Uterus (tissue), 4 donors: ENCODE data around the gene EFCAB13. TPM values are rescaled to one million over a fixed set of nuclear protein-coding genes. Genes with fewer than 3 reads are reported as not detected.

Experiments
- DNase-seq, 2 donors: peaks; one replicate each; pipeline ENCODE4 v3.0.0-alpha.2; 2019 to 2020
- H3K27ac ChIP-seq, 2 donors: fragments of 200-600 bp; sonication (generic); 1 replicate in 1 of 2; 2 replicates in 1 of 2; pipeline ENCODE4 v1.5.1; 2016 to 2018
- H3K27me3 ChIP-seq, 2 donors: fragments of 200-600 bp; sonication (generic); one replicate each; pipeline ENCODE4 v1.5.1; 2018 to 2019; ENCODE audit warnings: control low read depth in 1 of 2
- H3K36me3 ChIP-seq, 2 donors: fragments of 200-600 bp; sonication (generic); one replicate each; pipeline ENCODE4 v1.5.1; 2019; ENCODE audit warnings: control low read depth in 1 of 2
- H3K4me1 ChIP-seq, 2 donors: fragments of 200-600 bp; sonication (generic); one replicate each; pipeline ENCODE4 v1.5.1; 2018 to 2019; ENCODE audit warnings: control low read depth in 1 of 2
- H3K4me3 ChIP-seq, 2 donors: fragments of 200-600 bp; sonication (generic); 1 replicate in 1 of 2; 2 replicates in 1 of 2; pipeline ENCODE4 v1.5.1; 2018 to 2019; ENCODE audit warnings: mild to moderate bottlenecking in 1 of 2
- H3K9me3 ChIP-seq, 2 donors: fragments of 200-600 bp; sonication (generic); one replicate each; pipeline ENCODE4 v1.5.1; 2019; ENCODE audit warnings: control low read depth in 1 of 2
- POLR2A ChIP-seq, 2 donors: fragments of 450-650 bp; IDR thresholded peaks; one replicate each; pipeline ENCODE4 v1.6.1; 2016; ENCODE audit warnings: antibody characterized with exemption in 2 of 2, mild to moderate bottlenecking in 1 of 2, moderate library complexity in 1 of 2
- intact Hi-C: fragments of 100-400 bp; cut with DNase I; formaldehyde crosslinking; loops from one replicate; pipeline ENCODE4 v1.15.1; 2023; ENCODE audit warnings: low total_unique reads
- total RNA-seq, 4 donors: library from RNA; depleted of rRNA in 3 of 4; stranded (reverse); fragments of >200 nt in 3 of 4; gene quantifications; one replicate each; pipeline versions ENCODE4 v1.1.0 to v1.2.4, GENCODE V29; 2014 to 2023
- TF ChIP-seq, protein P1 (sequence below), 4 experiments: fragments of 200-600 bp in 2 of 4; fragments of 450-650 bp in 2 of 4; sonication (generic) in 2 of 4; IDR thresholded peaks; one replicate each; pipeline ENCODE4 v1.5.1; 2016 to 2019; ENCODE audit warnings: antibody characterized with exemption in 4 of 4, mild to moderate bottlenecking in 2 of 4, moderate library complexity in 1 of 4
- donor health status: DM: yes; HTN: yes; CAD: no.

Gene EFCAB13
- total RNA-seq, 4 donors from 2014 or later: 9.2 to 22.8 (median 14.5) TPM

GRCh38 chr17:47335101-47335936 lies 11.6 kb downstream of the EFCAB13 start:
- no peaks in the 10 kb centered on the region for H3K27me3 ChIP-seq
- DNase-seq: no peak
- no peak overlapping the region for H3K4me3 ChIP-seq
- H3K9me3 ChIP-seq: no peaks in the 10 kb centered on the region
- intact Hi-C loops: no loop called here
- peaks cover 0 to 6% of the 10 kb centered on the region in 2 donors for H3K36me3 ChIP-seq
- H3K4me1 ChIP-seq: no peaks in the 10 kb centered on the region
- no peak overlapping the region for H3K27ac ChIP-seq
- TF ChIP-seq POLR2A (IDR thresholded peaks at IDR 0.05): no peak
- TF ChIP-seq, protein P1, sequence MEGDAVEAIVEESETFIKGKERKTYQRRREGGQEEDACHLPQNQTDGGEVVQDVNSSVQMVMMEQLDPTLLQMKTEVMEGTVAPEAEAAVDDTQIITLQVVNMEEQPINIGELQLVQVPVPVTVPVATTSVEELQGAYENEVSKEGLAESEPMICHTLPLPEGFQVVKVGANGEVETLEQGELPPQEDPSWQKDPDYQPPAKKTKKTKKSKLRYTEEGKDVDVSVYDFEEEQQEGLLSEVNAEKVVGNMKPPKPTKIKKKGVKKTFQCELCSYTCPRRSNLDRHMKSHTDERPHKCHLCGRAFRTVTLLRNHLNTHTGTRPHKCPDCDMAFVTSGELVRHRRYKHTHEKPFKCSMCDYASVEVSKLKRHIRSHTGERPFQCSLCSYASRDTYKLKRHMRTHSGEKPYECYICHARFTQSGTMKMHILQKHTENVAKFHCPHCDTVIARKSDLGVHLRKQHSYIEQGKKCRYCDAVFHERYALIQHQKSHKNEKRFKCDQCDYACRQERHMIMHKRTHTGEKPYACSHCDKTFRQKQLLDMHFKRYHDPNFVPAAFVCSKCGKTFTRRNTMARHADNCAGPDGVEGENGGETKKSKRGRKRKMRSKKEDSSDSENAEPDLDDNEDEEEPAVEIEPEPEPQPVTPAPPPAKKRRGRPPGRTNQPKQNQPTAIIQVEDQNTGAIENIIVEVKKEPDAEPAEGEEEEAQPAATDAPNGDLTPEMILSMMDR (IDR thresholded peaks at IDR 0.05): no peak

DNA sequence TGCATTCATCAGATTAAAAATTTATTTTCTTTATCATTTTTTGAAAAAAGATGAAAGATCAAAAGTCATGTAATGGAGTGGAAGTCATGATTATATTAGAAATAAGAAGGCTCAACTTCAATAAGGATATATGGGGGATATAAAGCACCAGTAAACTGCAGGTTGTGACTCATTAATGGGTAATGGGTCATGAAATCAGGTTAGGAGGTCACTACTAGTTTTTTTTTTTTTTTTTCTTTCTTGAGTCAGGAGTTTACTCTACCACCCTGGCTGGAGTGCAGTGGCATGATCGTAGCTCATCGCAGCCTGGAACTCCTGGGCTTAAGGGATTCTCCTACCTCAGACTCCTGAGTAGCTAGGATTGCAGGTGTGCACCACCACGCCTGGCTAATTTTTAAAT lies 14.3 kb downstream of the EFCAB13 start:
- Histone ChIP-seq H3K9me3 (no peaks in the 10 kb centered on the region), H3K4me3 (no peak overlapping the region), H3K27ac (no peak overlapping the region), H3K4me1 (no peaks in the 10 kb centered on the region), H3K36me3 (peaks cover 0 to 6% of the 10 kb centered on the region in 2 donors), H3K27me3 (no peaks in the 10 kb centered on the region)
- DNase-seq: no peak
- TF ChIP-seq POLR2A (IDR thresholded peaks at IDR 0.05): no peak
- TF ChIP-seq, protein P1 (IDR thresholded peaks at IDR 0.05): no peak
- intact Hi-C loops: no loop called here

GRCh38 chr17:47352848-47353247 lies 29.1 kb downstream of the EFCAB13 start:
- Histone ChIP-seq H3K27me3 (no peaks in the 10 kb centered on the region), H3K9me3 (no peaks in the 10 kb centered on the region), H3K27ac (no peak overlapping the region), H3K4me1 (no peaks in the 10 kb centered on the region), H3K36me3 (no peaks in the 10 kb centered on the region), H3K4me3 (no peak overlapping the region)
- DNase-seq: no peak
- no peak for TF ChIP-seq POLR2A (IDR thresholded peaks at IDR 0.05)
- TF ChIP-seq, protein P1 (IDR thresholded peaks at IDR 0.05): no peak
- intact Hi-C loops: no loop called here

DNA sequence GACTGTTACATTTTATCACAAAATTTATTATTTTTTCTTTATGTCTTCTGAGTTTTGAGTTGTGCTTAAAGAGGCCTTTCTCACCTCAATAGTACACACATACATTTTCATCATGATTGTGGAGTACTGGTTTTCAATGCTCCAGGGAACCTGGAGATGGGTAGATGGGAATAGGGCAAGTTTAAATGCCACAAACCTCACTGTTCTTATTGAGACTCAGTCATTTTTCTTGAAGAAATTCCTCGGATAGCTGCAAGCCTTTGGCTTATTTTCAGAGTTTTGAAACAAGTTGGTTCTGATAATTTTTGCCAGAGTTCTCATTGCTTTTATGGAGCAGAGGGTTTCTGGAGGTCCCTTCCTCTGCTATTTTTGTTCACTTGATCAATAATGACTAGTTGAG lies 34.9 kb downstream of the EFCAB13 start:
- Histone ChIP-seq H3K9me3 (no peaks in the 10 kb centered on the region), H3K27ac (no peak overlapping the region), H3K36me3 (no peaks in the 10 kb centered on the region), H3K4me1 (no peaks in the 10 kb centered on the region), H3K27me3 (no peaks in the 10 kb centered on the region), H3K4me3 (no peak overlapping the region)
- intact Hi-C loops: no loop called here
- DNase-seq: no peak
- TF ChIP-seq POLR2A (IDR thresholded peaks at IDR 0.05): no peak
- TF ChIP-seq, protein P1 (IDR thresholded peaks at IDR 0.05): no peak

- H3K36me3 ChIP-seq: no peaks in the 10 kb centered on the region
- H3K27ac ChIP-seq: no peak overlapping the region
- DNase-seq: no peak
- H3K4me3 ChIP-seq: no peak overlapping the region
- intact Hi-C loops: no loop called here
- H3K27me3 ChIP-seq: no peaks in the 10 kb centered on the region
- no peaks in the 10 kb centered on the region for H3K4me1 ChIP-seq
- TF ChIP-seq POLR2A (IDR thresholded peaks at IDR 0.05): no peak
- H3K9me3 ChIP-seq: no peaks in the 10 kb centered on the region
Measured at GRCh38 chr17:47363171-47363570, 39.4 kb downstream of the EFCAB13 start.
